GM10266 (cell line): ENCODE results near the gene PHOSPHO2.

Source experiments
- DNase-seq: peaks from one replicate; pipeline ENCODE4 v3.0.0; 2012; ENCODE audit errors: extremely low spot score
- CTCF ChIP-seq: IDR thresholded peaks from 2 replicates; pipeline ENCODE4 v1.5.1; 2012; ENCODE audit warnings: mild to moderate bottlenecking, low read depth; ENCODE audit not compliant: control insufficient read depth, insufficient read depth; ENCODE audit errors: missing control alignments

Gene PHOSPHO2

GRCh38 chr2:169732583-169733358 lies 38.5 kb downstream of the PHOSPHO2 start:
- no peak for TF ChIP-seq CTCF
- no peak for DNase-seq

- no peak for TF ChIP-seq CTCF
- peak; percentile 63 for DNase-seq
These were observed 40.0 kb downstream of the PHOSPHO2 start for GRCh38 chr2:169734169-169734847.

GRCh38 chr2:169735623-169736022 lies 41.4 kb downstream of the PHOSPHO2 start:
- no peak for TF ChIP-seq CTCF

GRCh38 chr2:169736902-169737301 lies 42.6 kb downstream of the PHOSPHO2 start:
- DNase-seq: no peak
- no peak for TF ChIP-seq CTCF

More at GRCh38 chr2:169735623-169736022, 41.4 kb downstream of the PHOSPHO2 start:
- no peak for DNase-seq

GRCh38 chr2:169738566-169739229 lies 44.4 kb downstream of the PHOSPHO2 start:
- TF ChIP-seq CTCF: no peak
- DNase-seq: no peak

- TF ChIP-seq CTCF: no peak
- no peak for DNase-seq
These were observed 45.1 kb downstream of the PHOSPHO2 start for GRCh38 chr2:169739351-169739750.
